ENCODE results near the gene ACTL7A. TPM values are rescaled to one million over a fixed set of nuclear protein-coding genes. Genes with fewer than 3 reads are reported as not detected.

Gene ACTL7A
- total and polyA plus RNA-seq, 2 donors (not counting 1 experiment from before 2014, with no cell fraction given): not detected

- Mint-ChIP-seq H3K27ac (no peak overlapping the region), H3K4me1 (peaks cover 24% of the 10 kb centered on the region), H3K4me3 (no peak overlapping the region), H3K27me3 (peaks cover under 1% of the 10 kb centered on the region), H3K9me3 (ENCODE audit: insufficient read depth) (no peaks in the 10 kb centered on the region)
- peaks cover 21 to 23% of the 10 kb centered on the region in 2 donors for H3K4me1 ChIP-seq (ENCODE audit: control insufficient read depth in 2 of 2, insufficient read depth in 2 of 2, low read length in 2 of 2)
- H3K27ac ChIP-seq (ENCODE audit: low read length in 2 of 2): no peak overlapping the region
- DNase-seq (no peak), ATAC-seq (ENCODE audit: low read depth) (no peak)
- H3K27me3 ChIP-seq (replicated peaks in 1 of 4; ENCODE audit: control extremely low read depth in 1 of 4, control insufficient read depth in 3 of 4, insufficient read depth in 4 of 4, low read length in 3 of 4): no peaks in the 10 kb centered on the region
- H3K4me3 ChIP-seq (ENCODE audit: control extremely low read depth in 1 of 5, extremely low read depth in 1 of 5, insufficient read depth in 1 of 5, low read depth in 2 of 5, low read length in 4 of 5): no peak overlapping the region
- intact Hi-C loops (cut with micrococcal nuclease): no loop called here
- no peaks in the 10 kb centered on the region for H3K79me2 ChIP-seq (ENCODE audit: control insufficient read depth, insufficient read depth, low read length)
- no peak for TF ChIP-seq CTCF (IDR thresholded peaks at IDR 0.05)
- no peak for TF ChIP-seq EZH2 (IDR thresholded peaks at IDR 0.05; ENCODE audit: borderline replicate concordance, insufficient read depth, low read depth, low read length, poor library complexity, severe bottlenecking)
- ChIA-PET POLR2A (no interaction called here), CTCF (no interaction called here)
- peak overlapping the region; percentile 8 for H3K9ac ChIP-seq (ENCODE audit: low read length)
- no peaks in the 10 kb centered on the region for H4K20me1 ChIP-seq (ENCODE audit: control insufficient read depth, insufficient read depth, low read length, poor library complexity, severe bottlenecking)
- no peak overlapping the region for H2AFZ ChIP-seq (ENCODE audit: insufficient read depth, low read depth, low read length, poor library complexity, severe bottlenecking)
- peak overlapping the region; percentile 20 for H3K4me2 ChIP-seq (replicated peaks; ENCODE audit: low read depth, low read length, poor library complexity, severe bottlenecking)
- H3K36me3 ChIP-seq (replicated peaks in 1 of 2; ENCODE audit: control extremely low read depth in 1 of 2, control insufficient read depth in 1 of 2, extremely low read depth in 1 of 2, insufficient read depth in 2 of 2, low read length in 1 of 2): no peaks in the 10 kb centered on the region
- H3K9me3 ChIP-seq (ENCODE audit: control extremely low read depth in 1 of 3, control insufficient read depth in 2 of 3, insufficient read depth in 1 of 3, low read length in 2 of 3): no peaks in the 10 kb centered on the region
- WGBS (ENCODE audit: insufficient coverage): 94% methylated on average over 5 of the region's 7 CpGs
These were observed 26.2 kb upstream of the ACTL7A start for GRCh38 chr9:108835831-108836230.

GRCh38 chr9:108836319-108836718 lies 25.7 kb upstream of the ACTL7A start:
- H4K20me1 ChIP-seq (ENCODE audit: control insufficient read depth, insufficient read depth, low read length, poor library complexity, severe bottlenecking): no peaks in the 10 kb centered on the region
- H3K4me2 ChIP-seq (replicated peaks; ENCODE audit: low read depth, low read length, poor library complexity, severe bottlenecking): no peak overlapping the region
- no peaks in the 10 kb centered on the region for H3K9me3 ChIP-seq (ENCODE audit: control extremely low read depth in 1 of 3, control insufficient read depth in 2 of 3, insufficient read depth in 1 of 3, low read length in 2 of 3)
- no peaks in the 10 kb centered on the region for H3K27me3 ChIP-seq (replicated peaks in 1 of 4; ENCODE audit: control extremely low read depth in 1 of 4, control insufficient read depth in 3 of 4, insufficient read depth in 4 of 4, low read length in 3 of 4)
- Mint-ChIP-seq H3K27ac (no peak overlapping the region), H3K4me3 (no peak overlapping the region), H3K27me3 (no peaks in the 10 kb centered on the region), H3K4me1 (peaks cover 24% of the 10 kb centered on the region), H3K9me3 (ENCODE audit: insufficient read depth) (no peaks in the 10 kb centered on the region)
- intact Hi-C loops (cut with micrococcal nuclease): no loop called here
- peaks cover 21 to 23% of the 10 kb centered on the region in 2 donors for H3K4me1 ChIP-seq (ENCODE audit: control insufficient read depth in 2 of 2, insufficient read depth in 2 of 2, low read length in 2 of 2)
- no peak for TF ChIP-seq EZH2 (IDR thresholded peaks at IDR 0.05; ENCODE audit: borderline replicate concordance, insufficient read depth, low read depth, low read length, poor library complexity, severe bottlenecking)
- TF ChIP-seq CTCF (IDR thresholded peaks at IDR 0.05): no peak
- no peaks in the 10 kb centered on the region for H3K36me3 ChIP-seq (replicated peaks in 1 of 2; ENCODE audit: control extremely low read depth in 1 of 2, control insufficient read depth in 1 of 2, extremely low read depth in 1 of 2, insufficient read depth in 2 of 2, low read length in 1 of 2)
- ATAC-seq (ENCODE audit: low read depth) (no peak), DNase-seq (no peak)
- H3K4me3 ChIP-seq (ENCODE audit: control extremely low read depth in 1 of 5, extremely low read depth in 1 of 5, insufficient read depth in 1 of 5, low read depth in 2 of 5, low read length in 4 of 5): no peak overlapping the region
- H3K79me2 ChIP-seq (ENCODE audit: control insufficient read depth, insufficient read depth, low read length): no peaks in the 10 kb centered on the region
- H3K27ac ChIP-seq (ENCODE audit: low read length in 2 of 2): no peak overlapping the region
- 21% methylated on average over 7 of the region's 9 CpGs for whole genome bisulfite sequencing (ENCODE audit: insufficient coverage)
- ChIA-PET CTCF (no interaction called here), POLR2A (no interaction called here)
- H3K9ac ChIP-seq (ENCODE audit: low read length): no peak overlapping the region
- no peak overlapping the region for H2AFZ ChIP-seq (ENCODE audit: insufficient read depth, low read depth, low read length, poor library complexity, severe bottlenecking)

All from B cell (primary cell).